AG08396 (cell line): ENCODE results near the gene CDC42EP5.
A peak's percentile ranks its signal among the peaks of the same experiment; 100 is the strongest.
"Not testable (repeated sequence)": the region's sequence is repeated elsewhere in the genome, so short reads cannot be mapped to it uniquely, and the experiment has no call there.

Source experiments
- DNase-seq: peaks from one replicate; pipeline ENCODE4 v3.0.0; 2012; ENCODE audit warnings: low spot score, mixed read lengths

CDC42EP5 gene

DNA sequence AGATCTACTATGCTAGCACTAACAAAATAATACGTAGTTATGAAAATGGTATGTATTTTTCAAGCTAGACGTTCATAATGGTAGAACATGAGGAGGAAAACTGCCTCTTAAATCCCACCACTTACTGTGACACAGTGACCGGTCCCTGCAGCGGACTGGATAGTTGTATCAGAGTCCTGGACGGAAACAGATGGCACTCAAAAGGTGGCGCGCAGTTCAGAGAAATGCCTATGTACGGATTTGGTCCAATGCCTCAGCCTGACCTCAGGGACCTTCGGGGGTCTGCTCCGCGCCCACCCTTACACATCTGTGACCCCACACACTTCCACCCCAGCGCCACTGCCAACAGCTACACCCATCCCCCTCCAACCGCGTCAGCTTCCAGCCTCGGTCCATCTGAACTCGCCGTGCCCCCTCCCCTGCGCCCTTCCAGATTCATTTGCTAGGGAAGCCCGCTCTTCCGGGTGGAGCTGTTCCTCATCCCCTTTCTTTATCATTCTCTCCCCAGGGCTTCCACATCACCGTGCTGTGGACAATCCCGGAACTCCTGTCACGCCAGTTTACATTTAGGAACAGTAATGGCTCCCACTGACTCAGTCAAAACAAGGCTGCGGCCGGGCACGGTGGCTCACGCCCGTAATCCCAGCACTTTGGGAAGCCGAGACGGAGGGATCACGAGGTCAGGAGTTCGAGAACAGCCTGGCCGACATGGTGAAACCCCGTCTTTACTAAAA, 24.9 kb downstream of the CDC42EP5 start:
- peak; percentile 58 for DNase-seq

DNA sequence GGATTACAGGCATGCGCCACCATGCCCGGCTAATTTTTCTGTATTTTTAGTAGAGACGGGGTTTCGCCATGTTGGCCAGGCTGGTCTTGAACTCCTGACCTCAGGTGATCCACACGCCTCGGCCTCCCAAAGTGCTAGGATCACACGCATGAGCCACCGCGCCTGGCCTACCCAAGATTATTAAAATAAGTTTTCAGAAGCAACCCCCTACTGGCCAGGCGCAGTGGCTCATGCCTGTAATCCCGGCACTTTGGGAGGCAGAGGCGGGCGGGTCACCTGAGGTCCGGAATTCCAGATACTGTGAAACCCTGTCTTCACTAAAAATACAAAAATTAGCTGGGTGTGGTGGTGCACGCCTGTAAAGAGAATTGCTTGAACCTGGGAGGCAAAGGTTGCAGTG, 26.7 kb downstream of the CDC42EP5 start:
- DNase-seq = not testable (repeated sequence)

DNA sequence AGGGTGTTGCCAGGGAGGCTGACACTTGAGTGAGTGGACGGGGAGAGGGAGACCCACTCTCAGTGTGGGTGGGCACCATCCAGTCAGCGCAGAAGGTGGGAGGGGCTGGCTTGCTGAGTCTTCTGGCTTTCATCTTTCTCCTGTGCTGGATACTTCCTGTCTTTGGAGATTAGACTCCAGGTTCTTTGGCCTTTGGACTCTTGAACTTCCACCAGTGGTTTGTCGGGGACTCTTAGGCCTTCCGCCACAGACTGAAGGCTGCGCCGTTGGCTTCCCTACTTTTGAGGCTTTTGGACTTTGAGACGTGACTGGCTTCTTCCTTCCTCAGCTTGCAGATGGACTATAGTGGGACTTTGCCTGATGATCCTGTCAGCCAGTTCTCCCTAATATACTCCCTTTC, 28.4 kb downstream of the CDC42EP5 start:
- no peak for DNase-seq

DNA sequence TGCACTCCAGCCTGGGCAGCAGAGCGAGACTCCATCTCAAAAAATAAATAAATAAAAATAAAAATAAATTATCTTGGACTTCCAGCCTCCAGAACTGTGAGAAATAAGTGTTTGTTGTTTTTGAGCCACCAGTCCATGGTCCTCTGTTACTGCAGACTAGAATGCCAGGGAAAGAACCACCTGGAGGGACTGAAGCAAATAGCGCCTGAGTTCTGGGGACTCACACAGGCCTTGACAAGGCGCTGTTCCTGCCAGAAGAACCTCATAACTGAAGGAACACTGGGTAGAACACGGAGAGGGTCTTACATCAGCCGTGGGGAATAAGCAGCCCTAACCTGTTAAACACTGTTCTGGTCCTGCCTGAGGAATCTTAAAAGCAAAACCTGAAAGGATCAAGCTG, 32.5 kb downstream of the CDC42EP5 start:
- no peak for DNase-seq

DNA sequence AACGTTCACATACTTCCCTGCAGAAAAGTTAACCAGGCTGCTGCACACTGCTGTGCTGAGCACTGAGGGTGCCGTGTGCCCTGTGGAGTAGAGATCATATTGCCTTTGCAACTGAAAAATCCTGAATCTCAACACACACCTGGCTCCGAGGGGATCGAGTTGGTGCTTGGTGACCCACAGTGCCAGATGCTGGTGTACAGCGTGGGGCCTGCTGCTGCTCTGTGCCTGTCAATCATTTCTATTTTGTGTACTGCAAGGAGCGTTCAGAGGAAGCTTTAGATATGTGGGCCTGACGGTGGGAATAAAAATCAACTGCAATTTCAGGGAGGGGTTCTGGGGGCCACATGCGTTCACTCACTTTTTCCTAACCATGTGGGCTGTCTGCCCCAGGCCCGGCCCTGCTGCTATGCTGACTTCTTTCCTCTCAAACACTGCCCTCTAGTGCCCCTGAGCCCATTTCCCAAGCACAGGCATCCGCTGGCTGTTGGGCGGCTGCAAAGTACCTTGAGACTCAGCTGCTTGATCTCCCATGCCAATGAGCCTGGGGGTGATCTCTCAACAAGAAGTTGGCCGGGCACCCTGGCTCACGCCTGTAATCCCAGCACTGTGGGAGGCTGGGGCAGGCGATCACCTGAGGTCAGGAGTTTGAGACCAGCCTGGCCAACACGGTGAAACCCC, 33.8 kb downstream of the CDC42EP5 start:
- DNase-seq = no peak

DNA sequence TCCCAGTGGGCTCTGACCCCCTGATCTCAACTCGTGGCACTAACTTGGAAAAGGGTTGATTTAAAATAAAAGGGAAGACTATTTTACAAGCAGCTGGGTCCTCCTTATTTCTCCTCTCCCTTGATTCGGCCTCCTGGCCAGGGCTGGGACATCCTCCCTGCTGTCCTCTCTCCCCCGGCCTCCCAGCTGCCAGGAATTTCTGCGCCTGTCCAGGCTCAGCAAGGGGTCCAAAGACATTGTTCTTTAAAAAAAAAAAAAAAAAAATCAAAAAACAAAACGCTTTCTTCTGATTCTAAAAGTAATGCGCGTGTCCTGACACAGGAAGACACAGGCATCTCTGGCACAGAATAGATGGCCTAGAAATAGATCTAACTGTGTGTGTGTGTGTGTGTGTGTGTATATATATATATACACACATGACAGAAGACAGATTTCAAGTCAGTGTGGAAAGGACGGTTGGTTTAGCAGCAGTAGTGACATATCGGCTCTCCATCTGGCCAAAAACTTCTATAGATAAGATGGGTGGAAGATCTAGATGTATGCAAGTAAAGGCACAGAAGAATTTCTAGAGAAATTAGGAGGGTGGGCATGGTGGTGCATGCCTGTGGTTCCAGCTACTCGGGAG, 36.4 kb downstream of the CDC42EP5 start:
- no peak for DNase-seq

DNA sequence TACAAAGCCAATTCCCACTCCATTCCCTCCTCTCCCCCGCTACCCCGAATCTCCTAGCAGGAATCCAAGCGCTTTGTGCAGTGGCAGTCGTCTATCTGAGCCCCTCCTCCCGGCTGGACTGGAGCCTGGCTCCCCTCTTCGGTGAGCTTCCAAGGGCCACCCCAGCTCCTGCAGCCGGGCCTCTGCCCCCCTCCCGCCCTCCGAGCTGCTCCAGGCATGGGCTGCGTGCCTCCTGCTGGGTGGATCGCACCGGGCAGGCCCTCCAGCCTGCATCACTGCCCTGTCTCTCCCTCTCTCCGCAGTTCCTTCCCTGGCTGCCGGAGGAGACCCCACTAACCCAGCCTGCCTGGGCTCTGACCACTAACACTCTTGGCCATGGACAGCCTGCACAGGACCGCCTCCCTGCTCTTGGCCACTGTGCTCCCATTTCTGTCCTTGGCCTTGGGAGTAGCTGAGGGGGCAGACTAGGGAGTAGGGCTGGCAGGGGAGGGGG, 37.0 kb downstream of the CDC42EP5 start:
- no peak for DNase-seq

DNA sequence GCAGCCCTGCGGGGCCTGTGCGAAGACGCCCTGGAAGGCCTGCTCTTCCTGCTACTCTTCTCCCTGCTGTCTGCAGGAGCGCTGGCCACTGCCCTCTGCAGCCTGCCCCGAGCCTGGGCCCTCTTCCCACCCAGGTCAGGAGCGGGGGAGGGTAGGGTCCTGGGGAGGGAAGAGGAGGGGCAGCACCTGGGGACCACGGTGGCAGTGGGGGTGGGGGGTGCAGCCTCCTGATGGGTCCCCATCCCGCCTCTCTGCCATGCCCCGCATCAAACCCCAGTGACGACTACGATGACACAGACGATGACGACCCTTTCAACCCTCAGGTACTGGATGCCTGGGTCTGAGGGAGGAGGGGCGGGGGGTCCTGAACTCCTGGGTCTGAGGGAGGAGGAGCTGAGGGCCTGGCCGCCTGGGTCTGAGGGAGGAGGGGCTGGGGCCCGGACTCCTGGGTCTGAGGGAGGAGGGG, 37.5 kb downstream of the CDC42EP5 start:
- no peak for DNase-seq

DNA sequence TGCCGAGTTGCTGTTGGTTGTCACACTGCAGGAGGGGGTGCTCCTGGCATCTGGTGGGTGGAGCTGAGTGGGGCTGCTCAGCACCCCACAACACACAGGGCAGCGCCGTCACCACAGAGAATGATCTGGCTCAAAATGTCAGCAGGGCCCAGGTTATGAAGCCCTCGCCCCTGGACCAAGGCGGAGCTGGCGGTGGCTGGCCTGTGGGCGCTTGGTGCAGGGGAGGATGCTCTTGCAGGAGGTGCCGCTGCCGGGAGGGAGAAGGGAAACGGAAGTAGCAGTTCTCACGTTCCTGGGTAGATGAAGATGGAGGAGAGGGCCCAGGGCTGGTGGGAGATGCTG, 38.3 kb downstream of the CDC42EP5 start:
- no peak for DNase-seq

DNA sequence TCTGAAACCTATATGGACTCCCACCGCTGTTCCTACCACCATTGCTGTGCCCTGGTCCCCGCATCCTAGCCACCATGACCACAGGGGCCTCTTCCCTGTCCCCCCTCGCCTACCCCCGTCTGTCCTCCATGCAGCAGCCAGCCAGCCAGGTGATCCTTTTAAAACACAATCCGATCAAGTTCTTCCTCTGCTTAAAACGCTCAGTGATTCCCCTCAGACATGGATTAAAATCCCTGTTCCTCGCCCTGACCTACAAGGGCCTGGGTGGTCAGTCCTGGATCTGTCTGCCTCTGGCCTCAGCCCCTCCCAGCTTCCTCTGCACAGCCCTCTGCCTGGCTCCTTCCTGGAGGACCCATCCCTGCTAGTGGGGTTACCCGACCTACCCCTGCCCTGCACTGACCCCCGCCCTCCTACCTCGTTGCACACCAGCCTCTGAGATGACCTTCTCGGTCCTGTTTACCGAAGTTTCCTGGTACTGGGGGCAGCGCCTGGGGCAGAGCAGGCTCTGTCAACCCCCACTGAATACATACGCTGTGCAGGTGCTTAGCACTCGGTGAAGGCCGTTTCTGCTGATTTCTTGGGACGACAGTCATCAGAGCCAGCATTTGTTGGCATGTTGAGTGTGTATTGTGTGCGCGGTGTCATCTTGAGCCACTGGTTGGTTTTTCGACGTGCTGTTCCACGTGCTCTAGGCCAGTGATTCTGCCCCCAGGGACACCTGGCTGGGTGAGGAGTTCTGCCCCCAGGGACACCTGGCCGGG, 38.8 kb downstream of the CDC42EP5 start:
- DNase-seq = no peak

DNA sequence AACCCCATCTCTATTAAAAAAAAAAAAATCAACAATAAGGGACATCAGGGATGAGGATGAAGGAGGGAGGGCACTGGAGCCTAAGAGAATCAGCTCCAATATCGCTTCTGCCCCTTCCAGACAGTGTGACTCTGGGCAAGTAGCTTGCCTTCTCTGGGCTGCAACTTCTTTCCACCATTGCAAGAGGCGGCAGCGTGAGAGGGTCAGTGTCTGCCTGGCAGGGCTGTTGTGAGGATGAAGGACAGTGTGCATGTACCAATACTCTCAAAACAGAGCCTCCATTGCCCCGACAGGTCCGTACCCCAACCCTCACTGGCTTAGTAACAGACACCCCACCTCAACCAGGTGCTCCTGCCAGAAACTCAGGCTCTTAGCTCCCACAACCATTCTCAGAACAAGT, 39.4 kb downstream of the CDC42EP5 start:
- DNase-seq = no peak

DNA sequence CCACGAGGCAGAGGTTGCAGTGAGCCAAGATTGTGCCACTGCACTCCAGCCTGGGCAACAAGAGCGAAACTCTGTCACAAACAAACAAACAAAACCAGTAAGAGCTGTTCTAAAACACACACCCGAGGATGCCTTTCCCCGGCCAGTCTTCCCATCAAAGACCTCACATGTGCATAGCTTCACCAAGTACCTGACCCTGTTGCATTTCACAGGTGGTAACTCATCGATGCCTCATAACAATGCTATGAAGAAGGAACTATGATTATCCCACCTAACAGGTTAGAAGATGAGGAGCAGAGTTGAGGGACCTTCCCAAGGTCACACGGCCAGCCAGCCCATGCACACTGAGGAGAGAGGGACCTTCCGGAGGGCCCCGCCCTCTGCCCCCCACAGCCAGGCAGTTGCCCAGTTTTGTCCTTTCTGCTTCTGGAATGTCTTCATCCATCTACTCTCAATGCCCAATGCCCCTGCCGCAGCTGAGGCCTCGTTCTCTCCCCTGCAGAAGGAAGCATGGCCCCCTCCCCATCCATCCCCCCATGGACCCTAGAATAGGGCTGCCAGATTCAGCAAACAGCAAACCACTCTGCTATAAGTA, 40.9 kb downstream of the CDC42EP5 start:
- no peak for DNase-seq

DNA sequence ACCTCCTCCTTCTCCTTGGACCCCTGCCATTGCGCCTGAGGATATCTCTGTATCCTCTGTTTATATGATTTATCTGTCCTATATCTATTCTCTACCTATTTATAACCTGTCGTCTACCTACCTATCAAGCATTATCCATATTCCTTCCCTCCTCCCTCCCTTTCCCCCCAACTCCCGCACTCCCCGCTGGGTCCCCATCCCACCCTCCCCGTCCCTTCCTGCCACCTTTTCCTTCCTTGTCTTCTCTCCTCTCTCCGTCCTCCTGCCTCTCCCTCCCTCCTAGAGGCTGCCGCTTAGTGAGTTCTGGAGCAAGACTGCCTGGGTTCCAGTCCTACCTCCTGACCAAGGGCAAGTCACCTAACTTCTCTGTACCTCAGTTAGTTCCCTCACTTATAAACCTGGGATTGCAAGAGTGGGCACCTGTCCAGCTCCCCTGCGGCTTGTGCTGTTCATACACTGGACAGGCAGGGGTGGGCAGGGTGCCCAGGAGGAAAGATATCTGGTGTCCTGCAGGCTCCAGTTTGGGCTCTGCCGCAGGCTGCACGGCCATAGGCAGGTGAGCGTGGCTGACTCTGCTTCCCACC, 41.7 kb downstream of the CDC42EP5 start:
- no peak for DNase-seq

DNA sequence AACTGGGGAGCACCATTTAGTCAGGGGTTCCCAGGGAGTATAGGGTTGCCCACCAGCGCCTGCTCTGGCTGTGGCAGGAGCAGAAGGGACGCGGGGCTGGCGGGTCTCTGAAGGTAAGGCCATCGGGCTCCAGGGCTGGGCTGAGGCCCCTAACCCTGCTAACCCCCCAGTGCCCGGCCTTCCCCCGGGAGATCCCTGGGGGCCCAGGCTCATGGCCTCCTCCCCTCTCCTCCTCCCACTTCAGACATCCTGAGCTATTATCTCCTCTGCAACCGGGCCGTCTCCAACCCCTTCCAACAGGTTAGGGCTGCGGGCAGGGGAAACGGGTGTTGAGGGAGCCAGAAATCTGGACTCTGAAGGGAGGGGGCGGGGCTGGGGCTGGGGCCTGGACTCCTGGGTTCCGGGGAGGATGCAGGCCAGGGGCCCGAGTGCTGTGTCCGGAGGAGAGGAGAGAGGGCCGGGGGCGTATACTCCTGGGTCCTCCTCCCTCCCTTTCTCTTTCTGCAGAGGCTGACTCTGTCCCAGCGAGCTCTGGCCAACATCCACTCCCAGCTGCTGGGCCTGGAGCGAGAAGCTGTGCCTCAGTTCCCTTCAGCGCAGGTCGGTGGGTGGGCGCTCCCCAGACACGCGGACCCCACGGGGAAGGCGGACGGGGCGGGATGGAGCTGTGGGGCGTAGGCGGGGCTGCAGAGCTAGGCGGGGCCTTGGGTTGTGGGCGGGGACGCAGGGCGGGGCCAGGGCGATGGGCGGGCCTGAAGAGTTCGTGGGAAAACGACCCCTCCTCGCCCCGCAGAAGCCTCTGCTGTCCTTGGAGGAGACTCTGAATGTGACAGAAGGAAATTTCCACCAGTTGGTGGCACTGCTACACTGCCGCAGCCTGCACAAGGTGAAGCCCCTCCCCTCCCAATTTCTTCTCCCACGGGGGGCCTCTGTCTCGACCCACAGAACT, 42.5 kb downstream of the CDC42EP5 start:
- DNase-seq = peak; percentile 80

DNA sequence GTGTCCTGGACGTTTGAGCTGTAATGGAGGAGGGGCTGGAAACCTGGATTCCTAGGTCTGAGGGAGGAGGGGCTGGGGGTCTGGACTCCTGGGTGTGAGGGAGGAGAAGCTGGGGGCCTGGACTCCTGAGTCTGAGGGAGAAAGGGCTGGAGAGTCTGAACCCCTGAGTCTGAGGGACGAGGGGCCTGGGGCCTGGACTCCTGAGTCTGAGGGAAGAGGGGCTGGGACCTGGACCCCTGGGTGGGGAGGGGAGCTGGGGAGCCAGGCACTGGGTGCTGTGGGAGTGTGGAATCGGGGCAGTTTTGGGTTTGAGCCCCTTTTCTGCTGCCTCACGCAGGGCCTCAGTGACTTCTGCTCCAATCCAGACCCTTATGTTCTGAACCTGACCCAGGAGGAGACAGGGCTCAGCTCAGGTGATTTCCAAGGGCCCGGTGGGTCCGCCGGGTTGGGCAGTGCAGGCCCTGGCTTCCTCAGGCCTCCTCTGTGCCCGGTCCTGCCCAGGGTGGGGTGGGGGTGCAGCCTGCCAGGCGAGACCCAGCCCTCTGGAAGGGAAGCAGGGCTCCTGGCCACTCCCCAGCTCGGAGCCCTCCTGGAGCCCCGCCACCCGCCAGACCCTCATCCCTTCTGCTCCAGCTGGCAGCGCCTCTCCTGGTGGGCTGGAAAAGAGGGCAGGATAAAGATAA, 43.4 kb downstream of the CDC42EP5 start:
- DNase-seq = no peak

DNA sequence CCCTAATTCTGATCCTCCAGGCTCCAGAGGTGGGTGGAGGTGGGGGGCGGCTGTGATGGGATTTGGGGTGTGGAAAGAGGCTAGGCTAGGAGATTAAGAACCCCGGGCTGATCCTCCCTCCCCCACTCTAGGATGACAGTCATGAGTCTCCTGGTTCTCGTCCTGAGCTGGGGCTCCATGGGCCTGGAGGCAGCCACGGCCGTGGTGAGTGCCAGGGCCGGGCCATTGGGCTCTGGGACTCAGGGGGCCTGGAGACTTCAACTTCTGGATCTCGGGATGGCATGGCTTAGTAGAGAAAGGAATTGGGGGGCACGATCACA, 44.0 kb downstream of the CDC42EP5 start:
- DNase-seq = no peak

DNA sequence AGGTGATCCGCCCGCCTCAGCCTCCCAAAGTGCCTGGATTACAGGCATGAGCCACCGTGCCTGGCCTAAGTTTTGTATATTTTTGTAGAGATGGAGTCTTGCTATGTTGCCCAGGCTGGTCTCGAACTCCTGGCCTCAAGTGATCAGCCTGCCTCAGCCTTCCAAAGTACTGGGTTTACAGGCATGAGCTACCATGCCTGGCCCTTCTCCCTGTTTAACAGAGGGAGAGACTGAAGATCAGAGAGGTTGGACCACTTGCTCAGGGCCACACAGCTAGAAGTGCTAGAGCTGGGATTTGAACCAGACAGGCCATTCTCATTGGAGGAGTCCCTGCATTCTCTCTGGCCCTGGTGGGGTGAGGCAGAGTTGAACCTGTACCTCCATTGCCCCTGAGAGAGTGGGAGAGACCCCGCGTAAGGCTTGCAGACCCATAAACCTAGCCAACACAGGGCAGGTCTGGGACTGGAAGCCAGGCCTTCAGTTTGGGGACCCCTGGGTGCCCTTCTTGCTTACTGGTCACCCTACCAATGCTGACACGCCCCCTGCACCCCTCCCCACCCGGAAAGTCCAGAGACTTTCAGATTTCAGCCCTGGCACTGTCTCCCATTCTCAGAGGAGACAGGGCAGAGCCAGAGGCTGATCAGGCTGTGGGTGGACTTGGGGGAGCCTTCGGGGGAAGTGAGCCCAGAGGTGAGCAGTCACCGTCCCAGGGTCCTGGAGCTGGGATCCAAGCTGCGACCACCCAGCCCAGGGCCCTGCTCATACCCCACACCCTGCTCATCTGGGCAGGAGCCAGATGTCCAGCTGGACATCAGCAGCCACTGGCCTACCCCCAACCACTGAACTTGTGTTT, 44.5 kb downstream of the CDC42EP5 start:
- DNase-seq = no peak

DNA sequence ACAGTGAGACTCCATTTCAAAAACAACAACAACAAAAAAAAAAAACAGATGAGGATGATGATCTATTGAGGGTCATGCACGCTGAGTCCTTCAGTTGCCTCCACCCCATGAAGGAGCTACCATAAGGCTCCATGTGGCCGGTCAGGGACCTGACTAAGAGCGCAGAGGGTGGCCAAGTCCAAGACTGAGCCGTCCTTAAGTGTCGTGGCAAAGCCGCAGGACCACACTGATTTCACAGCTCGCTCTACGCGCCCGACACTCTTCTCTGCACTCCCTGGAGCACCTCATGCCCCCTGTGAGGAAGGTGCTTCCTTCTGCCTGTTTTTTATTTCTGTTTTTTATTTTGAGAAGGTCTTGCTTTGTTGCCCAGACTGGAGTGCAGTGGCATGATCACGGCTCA, 45.5 kb downstream of the CDC42EP5 start:
- DNase-seq = no peak

DNA sequence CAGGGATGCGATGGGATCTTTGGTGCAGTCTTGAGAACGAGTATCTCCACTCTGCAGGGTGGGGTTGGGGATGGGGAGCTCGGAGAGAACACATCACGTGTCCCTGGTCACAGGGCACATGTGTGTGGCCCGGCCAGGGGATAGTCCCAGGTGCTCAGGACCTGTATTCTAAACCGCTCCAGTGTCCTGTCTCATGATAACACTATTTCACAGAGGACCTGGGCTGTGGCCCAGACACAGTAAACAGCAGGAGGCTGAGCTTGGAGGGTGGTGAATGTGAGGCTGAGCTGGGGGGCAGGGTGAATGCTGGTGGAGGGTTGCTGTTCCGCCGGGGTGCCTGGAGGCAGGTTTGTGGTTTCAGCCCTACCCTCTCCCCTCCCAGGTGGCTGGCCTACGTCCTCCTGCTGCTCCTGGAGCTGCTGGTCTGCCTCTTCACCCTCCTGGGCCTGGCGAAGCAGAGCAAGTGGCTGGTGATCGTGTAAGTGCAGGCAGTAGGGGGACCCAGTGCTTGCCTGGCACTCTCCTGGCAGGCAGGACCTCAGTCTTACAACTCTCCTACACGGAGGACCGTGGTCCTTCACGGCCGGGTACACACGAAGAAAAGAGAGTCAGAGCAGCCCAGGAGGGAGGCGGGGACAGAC, 46.7 kb downstream of the CDC42EP5 start:
- no peak for DNase-seq
